ENCODE results near the gene NUDT5. TPM values are rescaled to one million over a fixed set of nuclear protein-coding genes. Genes with fewer than 3 reads are reported as not detected.

The NUDT5 gene
- polyA plus RNA-seq, 1 donor (not counting 4 experiments of a cell fraction or from before 2014, with no cell fraction given), result 125 TPM

DNA sequence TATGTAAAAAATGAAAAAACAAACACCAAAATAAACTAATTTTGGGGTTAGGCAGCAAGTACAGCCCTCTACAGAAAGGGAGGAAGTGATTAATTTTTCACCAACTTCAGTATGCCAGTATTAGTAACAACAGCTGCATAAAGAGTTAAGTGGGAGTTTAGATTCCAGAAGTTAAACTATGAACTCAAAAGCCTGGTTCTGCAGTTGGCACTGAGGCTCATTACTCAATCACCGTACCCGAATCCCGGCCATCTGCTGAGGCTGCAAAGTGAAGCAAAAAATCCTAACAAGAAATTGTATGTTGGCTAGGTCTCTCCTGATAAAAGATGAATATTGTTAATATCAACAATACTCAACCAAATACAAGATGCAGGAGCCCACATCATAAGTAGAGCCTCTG lies 4.0 kb downstream of the NUDT5 start:
- TF ChIP-seq, protein P1, sequence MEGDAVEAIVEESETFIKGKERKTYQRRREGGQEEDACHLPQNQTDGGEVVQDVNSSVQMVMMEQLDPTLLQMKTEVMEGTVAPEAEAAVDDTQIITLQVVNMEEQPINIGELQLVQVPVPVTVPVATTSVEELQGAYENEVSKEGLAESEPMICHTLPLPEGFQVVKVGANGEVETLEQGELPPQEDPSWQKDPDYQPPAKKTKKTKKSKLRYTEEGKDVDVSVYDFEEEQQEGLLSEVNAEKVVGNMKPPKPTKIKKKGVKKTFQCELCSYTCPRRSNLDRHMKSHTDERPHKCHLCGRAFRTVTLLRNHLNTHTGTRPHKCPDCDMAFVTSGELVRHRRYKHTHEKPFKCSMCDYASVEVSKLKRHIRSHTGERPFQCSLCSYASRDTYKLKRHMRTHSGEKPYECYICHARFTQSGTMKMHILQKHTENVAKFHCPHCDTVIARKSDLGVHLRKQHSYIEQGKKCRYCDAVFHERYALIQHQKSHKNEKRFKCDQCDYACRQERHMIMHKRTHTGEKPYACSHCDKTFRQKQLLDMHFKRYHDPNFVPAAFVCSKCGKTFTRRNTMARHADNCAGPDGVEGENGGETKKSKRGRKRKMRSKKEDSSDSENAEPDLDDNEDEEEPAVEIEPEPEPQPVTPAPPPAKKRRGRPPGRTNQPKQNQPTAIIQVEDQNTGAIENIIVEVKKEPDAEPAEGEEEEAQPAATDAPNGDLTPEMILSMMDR (optimal IDR thresholded peaks at IDR 0.05 in 1 of 3, IDR thresholded peaks at IDR 0.05 in 1 of 3, conservative IDR thresholded peaks at IDR 0.05 in 1 of 3; ENCODE audit: extremely low read depth in 1 of 3, insufficient read depth in 2 of 3, low read length in 3 of 3), result no peak
- no peak for TF ChIP-seq EZH2 (IDR thresholded peaks at IDR 0.05; ENCODE audit: low read length)
- Histone ChIP-seq H3K9me1 (ENCODE audit: control insufficient read depth, extremely low read depth, insufficient read depth, low read length) (no peaks in the 10 kb centered on the region), H3K27ac (ENCODE audit: control insufficient read depth, insufficient read depth, low read length) (no peak overlapping the region), H4K20me1 (ENCODE audit: control insufficient read depth, extremely low read depth, insufficient read depth, low read length) (peaks cover 3% of the 10 kb centered on the region), H3K4me1 (ENCODE audit: control insufficient read depth, extremely low read depth, insufficient read depth, low read length) (peaks cover 13% of the 10 kb centered on the region), H3K4me2 (ENCODE audit: control insufficient read depth, extremely low read depth, insufficient read depth, low read depth, low read length) (no peak overlapping the region), H3K79me2 (ENCODE audit: control insufficient read depth, insufficient read depth, low read length) (peaks cover 92% of the 10 kb centered on the region), H3K4me3 (ENCODE audit: control insufficient read depth in 2 of 3, extremely low read depth in 1 of 3, insufficient read depth in 2 of 3, low read depth in 1 of 3, low read length in 3 of 3) (no peak overlapping the region), H3K9me3 (ENCODE audit: control insufficient read depth, low read depth, low read length) (no peaks in the 10 kb centered on the region), H3K9ac (ENCODE audit: control insufficient read depth, extremely low read depth, insufficient read depth, low read length) (no peak overlapping the region), H2AFZ (ENCODE audit: control insufficient read depth, low read length) (no peak overlapping the region), H3K36me3 (ENCODE audit: control insufficient read depth in 2 of 2, extremely low read depth in 1 of 2, insufficient read depth in 2 of 2, low read length in 2 of 2) (peaks cover 4 to 6% of the 10 kb centered on the region in 2 experiments), H3K27me3 (ENCODE audit: control insufficient read depth, extremely low read depth, insufficient read depth, low read length) (no peaks in the 10 kb centered on the region)
- no peak for DNase-seq (ENCODE audit: low read depth, low spot score)
- dilution Hi-C loops (cut with MboI; ENCODE audit: extremely low pct_ligation_motif_present, low sequenced_read_pairs), result no loop called here
- FAIRE-seq, result no peak

DNA sequence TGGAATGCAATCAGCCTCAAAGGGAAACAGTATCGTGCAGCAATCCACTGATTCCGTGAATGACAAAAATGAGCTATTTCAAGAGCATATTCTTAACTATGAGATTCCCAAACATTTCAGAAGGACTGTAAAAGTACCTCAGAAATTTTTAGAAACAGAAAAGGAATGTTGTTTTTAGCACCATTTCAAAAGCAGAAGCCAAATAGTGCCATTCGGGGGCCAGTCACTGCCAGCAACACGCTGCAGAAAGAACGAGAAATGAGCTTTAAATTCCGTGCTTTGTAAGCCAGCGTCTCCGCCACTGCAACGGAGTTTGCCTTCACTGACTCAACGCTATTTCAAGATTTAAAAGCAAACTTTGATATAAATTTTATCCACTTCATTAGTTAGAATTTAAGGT lies 6.3 kb downstream of the NUDT5 start:
- no peaks in the 10 kb centered on the region for H3K27me3 ChIP-seq (ENCODE audit: control insufficient read depth, extremely low read depth, insufficient read depth, low read length)

More for the DNA sequence above, 6.3 kb downstream of the NUDT5 start:
- Histone ChIP-seq H4K20me1 (ENCODE audit: control insufficient read depth, extremely low read depth, insufficient read depth, low read length) (peaks cover 3% of the 10 kb centered on the region), H3K9me3 (ENCODE audit: control insufficient read depth, low read depth, low read length) (no peaks in the 10 kb centered on the region), H3K9me1 (ENCODE audit: control insufficient read depth, extremely low read depth, insufficient read depth, low read length) (no peaks in the 10 kb centered on the region), H3K4me1 (ENCODE audit: control insufficient read depth, extremely low read depth, insufficient read depth, low read length) (peaks cover 13% of the 10 kb centered on the region), H3K4me2 (ENCODE audit: control insufficient read depth, extremely low read depth, insufficient read depth, low read depth, low read length) (no peak overlapping the region), H3K9ac (ENCODE audit: control insufficient read depth, extremely low read depth, insufficient read depth, low read length) (no peak overlapping the region), H2AFZ (ENCODE audit: control insufficient read depth, low read length) (no peak overlapping the region), H3K27ac (ENCODE audit: control insufficient read depth, insufficient read depth, low read length) (no peak overlapping the region), H3K36me3 (ENCODE audit: control insufficient read depth in 2 of 2, extremely low read depth in 1 of 2, insufficient read depth in 2 of 2, low read length in 2 of 2) (peaks cover 6 to 8% of the 10 kb centered on the region in 2 experiments), H3K4me3 (ENCODE audit: control insufficient read depth in 2 of 3, extremely low read depth in 1 of 3, insufficient read depth in 2 of 3, low read depth in 1 of 3, low read length in 3 of 3) (no peak overlapping the region), H3K79me2 (ENCODE audit: control insufficient read depth, insufficient read depth, low read length) (peaks cover 72% of the 10 kb centered on the region)
- TF ChIP-seq, protein P1 (optimal IDR thresholded peaks at IDR 0.05 in 1 of 3, IDR thresholded peaks at IDR 0.05 in 1 of 3, conservative IDR thresholded peaks at IDR 0.05 in 1 of 3; ENCODE audit: extremely low read depth in 1 of 3, insufficient read depth in 2 of 3, low read length in 3 of 3), result no peak
- TF ChIP-seq EZH2 (IDR thresholded peaks at IDR 0.05; ENCODE audit: low read length), result no peak
- FAIRE-seq (no peak), DNase-seq (ENCODE audit: low read depth, low spot score) (no peak)
- dilution Hi-C loops (cut with MboI; ENCODE audit: extremely low pct_ligation_motif_present, low sequenced_read_pairs), result no loop called here
